ENCODE measurements around the gene NRG3.

DNA sequence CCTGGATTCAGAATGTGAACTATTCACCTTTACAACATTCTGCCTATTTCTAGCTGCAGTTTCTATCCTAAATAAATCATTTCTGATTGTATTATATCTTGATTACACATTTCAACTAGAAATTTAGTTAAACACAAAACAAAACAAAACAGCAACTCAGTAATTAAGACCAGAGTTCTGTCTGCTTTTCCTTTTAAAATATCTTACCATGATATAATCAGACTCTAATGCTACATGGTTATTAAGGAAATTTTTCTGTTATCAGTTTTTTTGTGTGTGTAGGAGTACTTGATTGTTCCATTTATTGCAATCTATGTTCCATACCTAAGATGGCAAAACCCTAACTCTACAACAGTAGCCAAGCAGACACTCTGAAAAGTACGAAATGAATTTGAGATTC is 663.3 kb downstream of the NRG3 start:
- TF ChIP-seq EZH2 (IDR thresholded peaks at IDR 0.05; ENCODE audit: borderline replicate concordance, low read length): no peak
- TF ChIP-seq, protein P1, sequence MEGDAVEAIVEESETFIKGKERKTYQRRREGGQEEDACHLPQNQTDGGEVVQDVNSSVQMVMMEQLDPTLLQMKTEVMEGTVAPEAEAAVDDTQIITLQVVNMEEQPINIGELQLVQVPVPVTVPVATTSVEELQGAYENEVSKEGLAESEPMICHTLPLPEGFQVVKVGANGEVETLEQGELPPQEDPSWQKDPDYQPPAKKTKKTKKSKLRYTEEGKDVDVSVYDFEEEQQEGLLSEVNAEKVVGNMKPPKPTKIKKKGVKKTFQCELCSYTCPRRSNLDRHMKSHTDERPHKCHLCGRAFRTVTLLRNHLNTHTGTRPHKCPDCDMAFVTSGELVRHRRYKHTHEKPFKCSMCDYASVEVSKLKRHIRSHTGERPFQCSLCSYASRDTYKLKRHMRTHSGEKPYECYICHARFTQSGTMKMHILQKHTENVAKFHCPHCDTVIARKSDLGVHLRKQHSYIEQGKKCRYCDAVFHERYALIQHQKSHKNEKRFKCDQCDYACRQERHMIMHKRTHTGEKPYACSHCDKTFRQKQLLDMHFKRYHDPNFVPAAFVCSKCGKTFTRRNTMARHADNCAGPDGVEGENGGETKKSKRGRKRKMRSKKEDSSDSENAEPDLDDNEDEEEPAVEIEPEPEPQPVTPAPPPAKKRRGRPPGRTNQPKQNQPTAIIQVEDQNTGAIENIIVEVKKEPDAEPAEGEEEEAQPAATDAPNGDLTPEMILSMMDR (IDR thresholded peaks at IDR 0.05; ENCODE audit: low read length): no peak
